ENCODE results near the gene KREMEN2.

KREMEN2 gene

DNA sequence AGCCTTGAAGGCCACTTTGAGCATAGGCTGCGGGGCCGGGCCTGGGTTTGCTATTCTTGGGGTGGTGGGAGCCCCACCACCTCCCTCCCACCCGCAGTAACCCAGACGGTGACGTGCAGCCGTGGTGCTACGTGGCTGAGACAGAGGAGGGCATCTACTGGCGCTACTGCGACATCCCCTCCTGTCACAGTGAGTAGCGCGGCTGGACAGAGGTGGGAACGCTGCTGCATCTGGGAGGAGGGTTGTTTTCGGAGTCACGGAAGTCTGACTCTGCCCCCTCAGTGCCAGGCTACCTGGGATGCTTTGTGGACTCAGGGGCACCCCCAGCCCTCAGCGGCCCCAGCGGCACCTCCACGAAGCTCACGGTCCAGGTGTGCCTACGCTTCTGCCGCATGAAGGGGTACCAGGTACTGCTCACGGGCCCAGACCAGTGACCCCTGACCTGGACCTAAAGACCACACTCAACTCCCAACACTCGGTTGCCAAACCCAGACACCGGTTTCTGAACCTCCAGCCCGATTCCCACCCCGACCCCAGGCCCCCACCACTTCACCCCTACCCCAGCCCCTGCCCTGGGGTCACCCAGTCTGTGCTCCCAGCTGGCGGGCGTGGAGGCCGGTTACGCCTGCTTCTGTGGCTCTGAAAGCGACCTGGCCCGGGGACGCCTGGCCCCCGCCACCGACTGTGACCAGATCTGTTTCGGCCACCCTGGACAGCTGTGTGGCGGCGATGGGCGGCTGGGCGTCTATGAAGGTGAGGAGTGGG, 2.1 kb downstream of the KREMEN2 start:
- no peak for DNase-seq

DNA sequence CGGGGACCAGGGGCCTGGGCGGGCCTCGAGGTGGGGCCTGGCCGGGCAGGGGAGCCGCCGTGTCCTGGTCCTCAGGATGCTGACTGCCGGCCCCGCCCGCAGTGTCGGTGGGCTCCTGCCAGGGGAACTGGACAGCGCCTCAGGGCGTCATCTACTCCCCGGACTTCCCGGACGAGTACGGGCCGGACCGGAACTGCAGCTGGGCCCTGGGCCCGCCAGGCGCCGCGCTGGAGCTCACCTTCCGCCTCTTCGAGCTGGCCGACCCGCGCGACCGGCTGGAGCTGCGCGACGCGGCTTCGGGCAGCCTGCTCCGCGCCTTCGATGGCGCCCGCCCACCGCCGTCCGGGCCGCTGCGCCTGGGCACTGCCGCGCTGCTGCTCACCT, 2.7 kb downstream of the KREMEN2 start:
- DNase-seq, result no peak

DNA sequence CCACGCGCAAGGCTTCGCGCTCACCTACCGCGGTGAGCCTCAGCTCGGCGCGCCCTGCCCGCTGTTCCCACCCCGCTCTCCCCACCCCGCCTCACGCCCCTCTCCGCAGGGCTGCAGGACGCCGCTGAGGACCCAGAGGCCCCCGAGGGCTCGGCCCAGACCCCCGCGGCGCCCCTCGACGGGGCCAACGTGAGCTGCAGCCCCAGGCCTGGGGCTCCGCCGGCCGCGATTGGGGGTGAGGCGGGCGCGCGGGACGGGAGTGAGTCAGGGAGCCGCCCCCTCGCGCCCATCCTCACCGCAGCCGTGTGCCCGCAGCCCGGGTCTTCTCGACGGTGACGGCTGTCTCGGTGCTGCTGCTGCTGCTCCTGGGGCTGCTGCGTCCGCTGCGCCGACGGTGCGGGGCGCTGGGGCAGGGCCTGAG, 3.1 kb downstream of the KREMEN2 start:
- DNase-seq, result no peak

DNA sequence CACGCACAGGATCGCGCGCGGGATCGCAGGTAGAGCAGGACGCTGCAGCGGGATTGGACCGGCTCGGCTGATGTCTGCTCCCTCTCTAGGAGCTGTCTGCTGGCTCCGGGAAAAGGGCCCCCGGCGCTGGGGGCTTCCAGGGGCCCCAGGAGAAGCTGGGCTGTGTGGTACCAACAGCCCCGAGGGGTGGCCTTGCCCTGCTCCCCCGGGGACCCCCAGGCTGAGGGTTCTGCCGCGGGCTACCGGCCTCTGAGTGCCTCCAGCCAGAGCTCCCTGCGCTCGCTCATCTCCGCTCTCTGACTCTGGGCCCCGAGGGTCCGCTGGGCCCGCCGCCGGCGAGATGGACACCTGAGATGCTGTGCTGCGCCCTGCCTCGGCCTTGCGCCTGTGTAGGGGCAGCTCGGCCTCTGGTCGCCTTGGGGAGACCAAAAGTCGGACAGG, 3.7 kb downstream of the KREMEN2 start:
- no peak for DNase-seq

DNA sequence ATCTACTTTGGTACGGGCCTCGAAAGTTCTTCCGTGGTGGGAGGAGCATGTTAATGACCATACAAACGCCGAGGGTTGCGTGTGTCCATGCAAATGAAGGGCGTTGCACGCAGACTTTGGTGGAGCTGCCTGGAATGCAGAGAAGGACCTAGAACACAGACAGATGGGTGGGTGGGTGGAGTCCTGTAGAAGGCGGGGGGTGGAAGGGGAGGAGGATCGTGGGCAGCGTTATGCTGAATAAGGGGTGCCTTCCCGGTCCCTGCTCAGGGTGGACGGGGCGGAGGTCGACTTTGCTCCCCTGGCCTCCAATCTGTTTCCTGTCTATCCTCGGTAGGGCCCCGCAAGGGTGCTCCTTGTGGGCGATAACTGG, 4.3 kb downstream of the KREMEN2 start:
- DNase-seq, result no peak

DNA sequence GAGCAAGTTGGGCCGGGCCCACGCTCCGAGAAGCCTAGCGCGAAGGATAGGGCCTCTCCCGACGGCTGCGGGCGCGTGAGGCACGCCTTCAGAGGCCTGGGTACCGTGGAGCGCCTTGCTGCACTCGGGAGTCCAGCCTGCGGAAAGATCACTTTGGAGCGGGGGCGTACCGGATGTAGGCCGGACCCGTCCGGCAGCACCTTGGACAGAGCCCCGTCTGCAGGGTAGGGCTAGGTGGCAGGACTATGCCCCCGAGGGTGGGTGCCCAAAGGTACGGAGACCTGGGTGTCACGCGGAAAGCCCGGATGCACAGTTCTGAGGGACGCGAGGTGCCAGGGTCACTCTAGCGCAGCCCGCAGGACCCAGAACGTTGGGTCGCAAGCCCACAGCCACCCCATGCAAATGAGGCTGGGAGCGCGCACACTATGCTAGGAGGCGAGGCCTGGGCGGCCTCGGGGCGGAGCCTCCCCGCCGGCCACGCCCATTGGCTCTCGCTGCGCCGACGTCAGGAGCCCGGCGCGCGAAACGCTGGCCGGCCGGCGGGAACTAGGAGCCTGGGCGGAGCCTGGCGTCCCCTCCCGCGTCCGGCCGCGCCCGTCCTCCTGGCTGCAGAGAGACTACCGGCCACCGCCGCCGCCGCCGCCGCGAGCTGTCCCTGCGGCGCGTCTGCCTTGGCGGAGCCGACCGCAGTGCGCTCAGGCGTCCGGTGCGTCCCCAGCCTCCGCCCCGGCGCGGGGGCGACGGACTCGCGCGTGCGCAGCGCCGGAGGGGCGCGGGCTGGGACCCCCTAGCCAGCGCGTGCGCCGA, 4.9 kb downstream of the KREMEN2 start, which contains the start of gene PAQR4:
TSS of gene PAQR4 (plus strand) at position 611 of the 807 bp plus-strand sequence. CDS start 327 bp downstream, outside the sequence.
- DNase-seq, result peak; percentile 57 to 95

DNA sequence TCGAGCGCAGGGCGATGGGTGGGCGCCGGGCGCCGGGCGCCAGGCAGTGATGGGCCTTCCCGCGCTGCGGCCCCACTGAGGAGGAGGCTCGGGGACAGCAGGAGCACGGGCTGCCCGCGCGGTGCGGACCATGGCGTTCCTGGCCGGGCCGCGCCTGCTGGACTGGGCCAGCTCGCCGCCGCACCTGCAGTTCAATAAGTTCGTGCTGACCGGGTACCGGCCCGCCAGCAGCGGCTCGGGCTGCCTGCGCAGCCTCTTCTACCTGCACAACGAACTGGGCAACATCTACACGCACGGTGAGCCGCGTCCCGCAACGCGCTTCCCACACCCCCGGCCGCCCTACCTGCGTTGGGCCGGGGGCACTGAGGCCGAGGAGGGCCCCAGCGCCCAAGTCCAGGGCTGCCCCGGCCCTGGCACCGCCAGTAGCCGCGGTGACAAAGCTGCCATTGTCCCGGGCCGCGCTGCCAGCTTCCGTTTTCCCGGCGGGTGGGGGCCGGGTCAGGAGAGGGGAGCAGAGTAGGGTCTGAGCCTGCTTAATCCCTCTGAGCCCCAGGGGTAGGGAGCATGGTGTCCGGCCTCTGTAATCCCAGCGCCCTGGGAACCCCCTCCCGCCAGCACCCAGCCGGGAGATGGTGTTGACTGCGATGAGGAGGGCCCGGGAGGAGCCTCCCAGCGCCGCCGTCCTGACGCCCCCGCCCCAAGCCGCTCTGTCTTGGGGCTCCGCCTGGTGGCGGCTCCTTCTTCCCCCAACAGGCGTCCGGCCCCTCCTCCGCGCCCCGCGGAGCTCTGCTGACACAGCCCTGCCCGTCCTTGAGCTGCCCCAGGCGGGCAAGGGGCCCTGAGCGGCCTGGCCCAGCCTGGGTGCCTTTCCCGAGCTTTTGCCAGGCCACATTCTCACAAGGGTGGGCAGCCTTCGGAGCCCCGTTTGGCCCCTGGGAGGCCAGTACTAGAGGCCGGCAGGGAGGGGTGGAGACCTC, 5.8 kb downstream of the KREMEN2 start:
- DNase-seq, result peak; percentile 12 to 40

DNA sequence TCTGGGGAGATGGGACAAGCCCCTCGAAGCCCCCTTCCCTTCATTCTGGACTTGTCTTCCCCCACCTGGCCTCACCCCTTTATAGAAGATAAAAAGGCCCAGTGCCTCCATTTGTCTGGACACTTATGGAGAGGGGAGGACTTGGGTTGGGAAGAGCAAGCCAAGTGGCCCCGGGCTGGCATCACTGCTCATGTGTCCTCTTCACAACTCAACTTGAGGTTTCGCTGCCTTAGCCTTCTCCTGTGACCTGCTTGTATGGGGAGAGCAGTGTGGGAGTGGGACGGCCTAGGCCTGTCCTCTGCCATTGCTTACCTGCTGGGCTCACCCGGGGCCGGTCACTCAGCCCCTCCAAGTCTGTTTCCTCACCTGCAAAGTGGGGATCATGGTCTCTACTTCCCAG, 6.5 kb downstream of the KREMEN2 start:
- DNase-seq, result no peak

DNA sequence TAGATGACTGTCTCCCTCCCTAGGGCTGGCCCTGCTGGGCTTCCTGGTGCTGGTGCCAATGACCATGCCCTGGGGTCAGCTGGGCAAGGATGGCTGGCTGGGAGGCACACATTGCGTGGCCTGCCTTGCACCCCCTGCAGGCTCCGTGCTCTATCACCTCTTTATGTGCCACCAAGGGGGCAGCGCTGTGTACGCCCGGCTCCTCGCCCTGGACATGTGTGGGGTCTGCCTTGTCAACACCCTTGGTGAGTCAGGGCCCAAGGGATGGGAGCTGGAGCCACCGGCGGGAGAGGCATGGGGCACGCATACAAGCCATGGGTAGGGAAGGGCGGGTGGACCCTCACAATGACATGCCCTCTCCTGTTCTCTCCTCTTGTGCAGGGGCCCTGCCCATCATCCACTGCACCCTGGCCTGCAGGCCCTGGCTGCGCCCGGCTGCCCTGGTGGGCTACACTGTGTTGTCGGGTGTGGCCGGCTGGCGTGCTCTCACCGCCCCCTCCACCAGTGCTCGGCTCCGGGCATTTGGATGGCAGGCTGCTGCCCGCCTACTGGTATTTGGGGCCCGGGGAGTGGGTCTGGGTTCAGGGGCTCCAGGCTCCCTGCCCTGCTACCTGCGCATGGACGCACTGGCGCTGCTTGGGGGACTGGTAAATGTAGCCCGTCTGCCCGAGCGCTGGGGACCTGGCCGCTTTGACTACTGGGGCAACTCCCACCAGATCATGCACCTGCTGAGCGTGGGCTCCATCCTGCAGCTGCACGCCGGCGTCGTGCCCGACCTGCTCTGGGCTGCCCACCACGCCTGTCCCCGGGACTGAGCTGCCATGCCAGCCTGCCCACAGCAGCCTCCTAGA, 7.3 kb downstream of the KREMEN2 start:
- no peak for DNase-seq

DNA sequence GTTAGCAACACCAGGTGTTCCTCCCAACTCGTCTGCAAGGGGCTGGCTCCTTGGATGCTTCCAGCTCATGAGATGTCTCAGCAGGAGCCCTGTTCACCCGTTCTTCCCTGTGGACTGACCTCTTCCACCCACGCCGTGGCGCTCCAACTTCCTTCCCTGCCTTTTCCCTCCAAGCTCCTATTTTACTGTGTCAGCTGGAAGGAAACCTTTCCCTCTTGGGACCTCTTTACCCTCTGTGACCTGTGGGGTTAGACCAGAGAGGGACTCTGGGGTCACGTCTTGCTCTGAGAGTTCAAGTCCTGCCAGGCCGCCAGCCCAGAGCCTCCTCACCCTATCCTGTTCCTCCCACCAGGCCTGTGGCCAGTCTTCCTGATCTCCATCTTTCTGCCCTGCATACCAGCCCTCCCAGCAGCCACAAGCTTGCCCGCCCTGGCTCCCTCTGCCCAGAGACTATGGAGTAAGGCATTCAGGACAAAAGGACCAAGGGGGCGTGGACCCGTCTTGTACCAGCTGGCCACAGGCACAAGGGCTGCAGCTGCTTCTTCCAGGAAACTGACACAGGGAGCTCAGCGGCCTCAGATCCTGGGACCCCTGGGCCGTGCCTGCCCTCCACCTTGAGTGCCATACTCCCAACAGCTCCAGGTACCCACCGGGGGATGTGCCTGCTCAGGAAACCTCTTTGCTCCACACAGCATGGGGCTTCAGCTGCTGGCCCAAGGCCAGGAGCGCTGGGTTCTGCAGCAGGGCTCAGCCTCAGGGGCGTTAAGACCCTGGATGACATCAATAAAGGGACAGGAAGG, 8.1 kb downstream of the KREMEN2 start:
- DNase-seq, result no peak

DNA sequence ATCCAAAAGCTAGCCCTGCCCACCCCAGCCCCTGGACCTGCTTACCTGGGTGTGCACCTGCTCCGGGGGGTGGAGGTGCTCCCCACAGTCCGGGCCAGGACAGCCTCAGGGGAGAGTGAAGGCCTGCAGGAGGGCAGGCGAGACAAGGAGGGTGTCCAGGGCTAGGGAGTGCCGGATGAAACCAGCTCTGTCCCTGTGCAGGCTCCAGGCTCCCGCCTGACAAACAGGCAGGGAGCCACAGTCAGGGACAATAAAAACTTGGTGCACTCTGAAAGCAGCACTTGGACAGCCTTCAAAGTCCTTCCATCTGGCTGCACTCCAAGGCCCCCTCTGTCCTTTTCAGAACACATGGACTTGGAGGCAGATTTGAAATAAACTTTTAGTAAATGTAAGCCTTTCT, 9.0 kb downstream of the KREMEN2 start:
- DNase-seq, result peak in 1 of 2 experiments; percentile 40

DNA sequence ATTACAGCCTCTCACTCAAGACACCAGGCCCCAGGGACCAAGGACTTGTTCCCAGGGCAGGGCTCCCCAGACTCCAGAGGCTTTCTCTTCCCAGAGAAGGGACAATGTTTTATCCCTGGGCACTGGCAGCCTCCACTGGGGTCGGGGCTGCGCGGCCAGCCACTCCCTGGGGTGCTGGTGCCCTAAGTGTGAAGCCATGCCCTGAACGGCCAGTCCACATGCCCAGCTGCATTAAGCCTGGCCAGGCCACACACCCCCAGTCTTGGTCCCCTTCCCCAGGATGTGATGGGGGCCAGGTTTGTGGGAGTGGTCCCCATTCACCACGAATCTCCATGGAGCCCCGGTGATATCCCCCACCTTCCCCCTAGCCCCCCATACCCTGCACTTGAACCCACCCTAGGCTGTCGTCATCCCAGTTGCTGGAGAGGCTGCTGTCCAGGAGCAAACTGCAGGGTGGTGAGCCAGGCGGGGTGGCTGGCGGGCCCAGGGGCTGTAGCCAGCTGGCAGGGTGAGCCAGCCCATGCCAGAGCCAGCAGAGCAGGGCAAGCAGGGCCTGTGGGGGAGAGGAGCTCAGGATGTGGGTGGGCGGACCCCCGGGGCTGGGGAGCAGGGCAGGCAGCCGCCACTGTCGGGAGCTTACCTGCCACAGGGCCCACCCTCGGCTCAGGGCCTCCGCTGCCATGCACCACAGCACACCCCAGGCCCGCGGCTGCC, 9.7 kb downstream of the KREMEN2 start:
- peak in 1 of 2 experiments; percentile 30 for DNase-seq

DNA sequence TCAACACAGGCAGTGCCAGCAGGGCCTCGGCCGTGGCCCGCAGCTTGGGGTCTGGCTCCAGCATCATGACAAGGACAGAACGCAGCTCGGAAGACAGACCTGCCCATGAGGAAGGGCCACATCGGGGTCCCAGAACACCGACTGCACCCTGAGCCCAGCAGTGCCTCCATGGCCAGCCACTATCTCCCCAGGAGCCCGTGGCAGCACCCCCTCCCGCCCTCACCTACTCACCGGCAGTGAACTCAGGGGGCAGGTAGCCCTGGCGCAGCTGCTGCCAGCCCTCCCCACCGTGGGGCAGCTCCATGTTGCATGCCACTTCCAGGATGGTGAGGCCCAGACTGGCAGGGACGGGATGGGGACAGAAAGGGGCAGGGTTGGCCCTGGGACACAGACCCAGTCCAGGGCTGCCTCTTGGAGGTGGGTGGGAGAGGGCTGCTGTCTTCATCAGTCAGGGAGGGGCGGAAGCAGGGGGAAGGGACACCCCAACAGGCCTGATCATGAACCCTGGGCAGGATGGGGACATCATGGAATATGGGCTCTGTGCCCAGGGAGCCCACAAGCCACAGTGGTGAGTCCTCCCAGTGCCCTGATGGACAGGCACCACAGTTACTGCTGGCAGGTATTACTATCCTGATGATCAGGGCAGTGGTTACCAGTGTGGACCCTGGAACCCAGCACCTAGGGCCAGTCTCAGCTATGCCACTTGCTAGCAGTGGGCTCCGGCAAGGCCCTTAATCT, 10.4 kb downstream of the KREMEN2 start:
- no peak for DNase-seq

DNA sequence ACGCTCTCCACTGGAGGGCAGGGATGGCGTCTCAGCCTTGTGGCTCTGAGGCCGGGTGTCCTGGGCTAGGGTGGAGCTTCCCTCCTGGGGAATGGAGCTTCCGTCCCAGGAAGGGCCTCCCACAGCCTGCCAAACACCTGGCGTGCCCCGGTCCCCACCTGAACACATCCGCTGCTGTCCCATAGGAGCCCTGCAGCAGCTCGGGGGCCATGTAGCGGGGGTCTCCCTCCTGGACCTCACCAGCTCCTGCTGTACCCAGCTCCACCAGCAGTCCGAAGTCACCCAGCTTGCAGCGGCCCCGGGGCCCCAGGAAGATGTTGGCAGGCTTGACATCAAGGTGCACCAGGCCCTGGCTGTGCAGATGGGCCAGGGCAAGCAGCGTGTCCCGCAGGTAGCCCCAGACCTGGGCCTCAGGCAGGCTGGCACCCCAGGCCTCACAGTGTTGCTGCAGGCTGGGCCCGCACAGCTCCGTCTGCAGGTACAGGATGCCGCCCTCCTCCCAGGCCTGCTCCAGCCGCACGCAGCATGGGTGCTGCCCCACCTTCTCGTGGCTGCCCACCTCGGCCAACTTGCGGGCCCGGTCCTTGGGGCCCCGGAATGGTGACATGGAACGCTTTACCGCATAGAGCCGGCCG, 11.2 kb downstream of the KREMEN2 start:
- no peak for DNase-seq

DNA sequence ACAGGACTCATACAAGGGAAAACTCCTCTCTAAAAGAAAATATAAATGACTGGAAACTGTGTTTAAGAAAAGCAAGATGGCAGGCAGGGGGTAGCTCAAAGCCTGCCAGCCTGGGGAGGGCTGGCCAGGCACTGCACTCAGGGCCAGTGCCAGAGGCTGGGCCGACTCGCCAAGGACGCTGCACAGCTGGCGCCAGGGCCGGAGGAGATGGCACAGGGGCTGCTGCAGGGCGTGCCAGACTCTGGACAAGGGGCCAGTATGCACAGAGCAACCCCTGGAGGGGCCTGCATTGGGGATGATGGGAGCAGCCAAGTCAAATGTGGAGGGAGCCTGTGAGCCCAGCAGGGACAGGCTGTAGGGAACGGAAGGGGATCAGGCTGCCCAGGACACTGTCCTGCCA, 12.1 kb downstream of the KREMEN2 start:
- DNase-seq, result peak in 1 of 2 experiments; percentile 22

DNA sequence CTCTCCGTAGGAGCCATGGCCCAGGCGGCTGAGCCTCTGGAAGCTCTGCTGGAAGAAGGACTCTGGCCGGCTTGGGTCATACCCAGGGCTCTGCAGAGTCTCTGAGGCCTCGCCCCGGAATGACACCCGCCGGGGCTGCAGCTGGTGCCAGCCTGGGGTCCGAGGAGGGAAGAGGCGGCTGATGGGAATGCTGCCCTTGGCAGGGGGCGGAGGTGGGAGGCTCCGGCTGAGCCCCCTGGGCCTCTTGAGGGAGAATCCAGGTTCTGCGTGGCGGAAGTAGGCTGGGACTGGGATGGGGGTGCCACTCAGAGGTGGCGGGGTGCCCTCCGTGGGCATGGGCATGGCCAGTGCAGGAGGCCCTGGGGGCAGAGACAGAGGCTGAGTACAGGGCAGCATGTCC, 12.6 kb downstream of the KREMEN2 start:
- DNase-seq, result no peak

DNA sequence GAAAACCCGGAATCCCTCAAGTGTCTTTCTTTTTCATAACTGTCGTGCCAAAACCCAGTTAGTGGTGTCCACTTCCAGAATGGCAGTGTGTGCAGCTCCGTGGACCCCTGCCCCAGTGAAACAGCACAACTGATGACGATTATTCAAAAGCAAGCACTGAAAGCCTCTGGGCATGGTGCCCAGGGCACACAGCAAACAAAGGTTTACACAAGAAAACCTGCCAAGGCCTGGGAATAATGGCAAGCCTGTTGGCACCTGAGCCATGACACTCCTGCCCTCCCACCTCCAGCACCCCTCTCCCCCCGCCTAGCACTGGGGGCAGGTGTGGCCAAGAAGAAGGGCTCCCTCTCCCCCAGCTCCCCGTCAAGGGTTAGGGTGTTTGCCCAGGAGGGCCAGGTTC, 13.4 kb downstream of the KREMEN2 start:
- peak in 1 of 2 experiments; percentile 51 for DNase-seq

DNA sequence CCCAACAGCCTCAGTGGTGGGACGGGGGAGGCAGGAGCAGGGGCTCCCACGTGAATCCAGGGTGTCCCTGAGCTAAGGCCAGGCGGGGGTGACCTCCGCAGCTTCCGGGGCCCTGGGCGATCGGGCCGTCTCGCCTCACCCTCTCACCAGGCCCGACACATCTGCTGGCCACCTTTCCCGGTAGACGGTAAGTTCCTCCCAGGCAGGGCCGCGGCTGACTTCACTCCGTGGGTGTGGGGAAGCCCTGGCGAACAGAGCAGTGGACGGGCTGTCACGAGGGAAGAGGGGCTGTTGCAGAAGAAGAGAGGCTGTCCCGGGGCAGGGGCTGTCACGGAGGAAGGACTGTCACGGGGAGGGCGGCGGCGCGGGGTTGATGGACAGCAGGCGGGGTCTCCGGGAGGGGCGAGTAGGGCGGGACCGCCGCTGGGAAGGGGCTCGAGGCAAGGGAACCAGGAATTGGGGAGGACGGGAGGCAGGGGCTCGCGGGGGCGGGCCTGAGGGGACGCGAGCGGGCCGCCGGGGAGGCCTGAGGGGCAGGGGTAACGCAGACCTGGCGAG, 15.7 kb downstream of the KREMEN2 start:
- no peak for DNase-seq

Data from NCI-H446 (cell line).